HG02759 (cell line): ENCODE results near the gene CCNQ.
A peak's percentile ranks its signal among the peaks of the same experiment; 100 is the strongest.

Source experiments
- ATAC-seq: cut with Tn5 transposase; IDR thresholded peaks from one replicate; pipeline ENCODE4 v1.9.1; 2021; ENCODE audit warnings: mild to moderate bottlenecking, moderate library complexity; ENCODE audit not compliant: unreplicated experiment

Gene CCNQ

DNA sequence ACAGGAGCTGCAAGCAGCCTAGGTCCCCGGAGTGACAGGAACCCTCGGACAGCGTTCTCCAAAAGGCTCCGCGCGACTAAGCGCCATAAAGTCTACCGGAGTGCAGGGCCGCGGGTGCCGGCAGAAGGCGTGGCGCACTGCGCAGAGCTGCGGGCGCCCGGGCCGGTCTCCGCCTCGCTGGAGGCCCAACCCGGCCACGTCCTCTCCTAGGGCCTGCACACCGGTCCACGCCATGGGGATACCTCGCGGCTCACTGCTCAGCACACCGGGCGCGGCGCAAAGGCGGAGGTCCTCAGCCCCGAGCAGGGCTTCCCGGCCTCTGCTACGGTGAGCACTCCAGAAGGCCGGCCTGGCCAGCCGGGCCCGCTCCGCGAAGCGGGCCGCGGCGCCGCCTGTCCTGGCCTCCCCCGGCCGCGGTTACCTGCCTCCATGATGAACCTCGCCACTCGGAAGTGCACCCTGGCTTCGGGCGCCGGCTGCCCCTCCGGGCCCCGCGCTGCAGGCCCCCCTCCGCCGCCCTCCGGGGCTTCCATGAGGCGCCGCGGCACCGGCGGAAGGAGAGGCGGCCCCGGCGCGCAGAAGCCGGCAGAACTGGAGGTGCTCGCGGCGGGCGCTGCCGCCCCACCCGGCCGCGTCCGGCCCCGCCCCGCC lies at the start of gene CCNQ:
Gene CCNQ, minus strand, starts transcription at position 599 of the 651 bp plus-strand sequence. Its CDS starts 66 bp downstream, at position 533.
- peak; percentile 63 for ATAC-seq

DNA sequence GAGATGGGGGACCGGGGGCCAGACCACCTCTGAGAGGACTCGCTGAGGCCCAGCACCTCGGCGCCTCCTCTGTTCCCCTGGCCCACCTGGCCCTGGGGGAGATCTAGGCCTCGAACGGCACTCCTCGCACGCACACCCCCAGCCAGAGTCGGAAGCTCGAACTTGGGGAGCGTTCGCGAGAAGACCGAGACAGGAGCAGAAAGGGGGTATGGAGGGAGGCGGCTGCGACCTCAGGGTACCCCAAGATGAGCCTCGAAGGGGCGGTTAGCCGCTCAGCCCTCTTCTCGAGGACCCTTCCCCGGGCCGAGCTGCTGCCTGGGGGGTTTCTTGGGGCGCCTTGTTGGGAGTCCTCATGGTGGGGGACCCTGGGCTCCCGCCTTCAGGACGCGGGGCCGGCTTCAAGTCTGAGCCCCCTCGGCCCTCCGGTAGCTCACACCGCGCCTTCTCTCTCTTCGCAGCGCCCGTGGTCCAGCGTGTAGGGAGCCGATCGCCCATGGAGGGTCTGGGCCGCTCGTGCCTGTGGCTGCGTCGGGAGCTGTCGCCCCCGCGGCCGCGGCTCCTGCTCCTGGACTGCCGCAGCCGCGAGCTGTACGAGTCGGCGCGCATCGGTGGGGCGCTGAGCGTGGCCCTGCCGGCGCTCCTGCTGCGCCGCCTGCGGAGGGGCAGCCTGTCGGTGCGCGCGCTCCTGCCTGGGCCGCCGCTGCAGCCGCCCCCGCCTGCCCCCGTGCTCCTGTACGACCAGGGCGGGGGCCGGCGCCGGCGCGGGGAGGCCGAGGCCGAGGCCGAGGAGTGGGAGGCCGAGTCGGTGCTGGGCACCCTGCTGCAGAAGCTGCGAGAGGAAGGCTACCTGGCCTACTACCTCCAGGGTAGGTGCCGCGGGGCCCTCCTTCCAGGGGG lies 48.8 kb upstream of the CCNQ start:
- no peak for ATAC-seq

DNA sequence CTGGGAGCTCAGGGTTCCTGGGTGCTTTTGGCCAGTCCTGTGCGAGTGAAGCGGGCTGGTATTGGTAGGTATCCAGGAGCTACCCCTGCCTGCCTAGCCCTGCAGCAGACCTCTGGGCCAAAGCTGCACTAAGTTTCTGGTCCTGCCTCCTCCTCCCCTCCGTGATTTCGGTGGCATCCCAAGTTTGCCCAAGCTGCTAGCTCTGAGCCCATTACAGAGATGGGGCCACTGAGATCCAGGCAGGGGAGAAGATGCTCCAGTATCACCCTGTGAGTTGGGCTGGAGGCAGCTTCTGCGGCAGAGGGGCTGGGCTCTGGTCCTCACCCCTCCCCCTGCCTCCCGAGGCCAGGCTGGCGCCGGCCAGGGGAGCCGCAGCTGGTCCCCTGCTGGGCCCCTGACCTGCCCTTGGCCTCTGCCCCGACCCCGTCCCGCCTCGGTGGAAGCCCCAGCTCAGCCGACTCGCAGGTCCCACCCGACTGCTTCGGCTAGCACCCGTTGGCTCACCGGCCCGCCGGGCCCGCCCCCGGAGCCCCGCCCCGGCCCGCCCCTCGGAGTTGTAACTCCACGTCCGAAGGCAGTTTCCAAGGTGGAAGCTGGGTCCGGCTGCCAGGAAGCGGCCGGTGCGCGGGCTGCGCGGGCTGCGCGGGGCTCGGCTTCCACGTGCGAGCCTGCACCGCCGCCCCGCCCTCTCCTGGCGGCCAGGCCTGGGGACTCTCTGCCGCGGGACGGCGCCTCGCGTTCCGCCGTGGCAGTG lies 47.9 kb upstream of the CCNQ start, which contains the start of gene DUSP9:
Gene DUSP9, plus strand, starts transcription at position 584 of the 754 bp plus-strand sequence. CDS start 751 bp downstream, outside the sequence.
- no peak for ATAC-seq

- ATAC-seq, result no peak
Measured at GRCh38 chrX:153645921-153646488, 47.1 kb upstream of the CCNQ start.

- ATAC-seq, result no peak
Measured at GRCh38 chrX:153645151-153645550, 46.2 kb upstream of the CCNQ start.

DNA sequence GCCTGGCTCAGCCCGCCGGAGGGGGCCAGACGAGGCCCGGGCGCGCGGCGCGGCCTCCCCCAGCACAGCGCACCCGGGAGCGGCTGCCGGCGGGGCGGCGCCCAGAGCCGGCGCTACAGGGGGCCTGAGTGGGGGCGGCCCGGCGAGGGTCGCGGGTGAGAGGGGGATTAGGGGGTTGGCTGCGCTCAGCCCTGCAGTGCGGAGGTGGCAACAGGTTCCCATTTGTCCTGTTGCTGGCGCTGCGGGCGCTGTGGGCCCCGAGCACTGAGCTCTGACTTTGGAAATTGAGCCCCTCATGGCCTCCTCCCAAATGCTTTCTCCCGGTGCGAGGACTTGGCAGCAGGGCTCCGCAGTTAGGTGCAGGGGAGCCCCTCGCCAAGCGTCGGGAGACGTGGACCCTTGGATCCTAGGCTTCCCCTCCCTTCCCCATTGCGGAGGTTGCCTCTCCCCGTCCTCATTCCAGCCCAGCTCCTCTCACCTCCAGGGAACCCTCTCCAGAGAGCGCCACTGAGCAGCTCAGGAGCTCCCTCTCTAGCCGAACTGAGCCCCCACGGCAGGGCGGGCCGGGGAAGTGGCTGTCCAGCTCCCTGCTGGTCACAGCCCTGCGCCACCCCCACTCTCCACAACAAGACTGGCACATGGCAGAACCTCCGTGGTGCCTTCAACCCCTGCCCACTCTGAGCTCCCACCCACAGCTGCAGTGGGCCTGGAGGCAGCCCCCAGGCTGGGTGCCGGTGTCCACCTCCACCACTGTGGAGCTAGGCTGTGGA lies 45.6 kb upstream of the CCNQ start:
- ATAC-seq, result no peak

- no peak for ATAC-seq
Measured at GRCh38 chrX:153643431-153644351, 44.8 kb upstream of the CCNQ start.

GRCh38 chrX:153642655-153643430 lies 43.9 kb upstream of the CCNQ start:
- ATAC-seq, result no peak

GRCh38 chrX:153642051-153642654 lies 43.2 kb upstream of the CCNQ start:
- no peak for ATAC-seq

- ATAC-seq, result no peak
Measured at GRCh38 chrX:153641627-153642026, 42.7 kb upstream of the CCNQ start.

DNA sequence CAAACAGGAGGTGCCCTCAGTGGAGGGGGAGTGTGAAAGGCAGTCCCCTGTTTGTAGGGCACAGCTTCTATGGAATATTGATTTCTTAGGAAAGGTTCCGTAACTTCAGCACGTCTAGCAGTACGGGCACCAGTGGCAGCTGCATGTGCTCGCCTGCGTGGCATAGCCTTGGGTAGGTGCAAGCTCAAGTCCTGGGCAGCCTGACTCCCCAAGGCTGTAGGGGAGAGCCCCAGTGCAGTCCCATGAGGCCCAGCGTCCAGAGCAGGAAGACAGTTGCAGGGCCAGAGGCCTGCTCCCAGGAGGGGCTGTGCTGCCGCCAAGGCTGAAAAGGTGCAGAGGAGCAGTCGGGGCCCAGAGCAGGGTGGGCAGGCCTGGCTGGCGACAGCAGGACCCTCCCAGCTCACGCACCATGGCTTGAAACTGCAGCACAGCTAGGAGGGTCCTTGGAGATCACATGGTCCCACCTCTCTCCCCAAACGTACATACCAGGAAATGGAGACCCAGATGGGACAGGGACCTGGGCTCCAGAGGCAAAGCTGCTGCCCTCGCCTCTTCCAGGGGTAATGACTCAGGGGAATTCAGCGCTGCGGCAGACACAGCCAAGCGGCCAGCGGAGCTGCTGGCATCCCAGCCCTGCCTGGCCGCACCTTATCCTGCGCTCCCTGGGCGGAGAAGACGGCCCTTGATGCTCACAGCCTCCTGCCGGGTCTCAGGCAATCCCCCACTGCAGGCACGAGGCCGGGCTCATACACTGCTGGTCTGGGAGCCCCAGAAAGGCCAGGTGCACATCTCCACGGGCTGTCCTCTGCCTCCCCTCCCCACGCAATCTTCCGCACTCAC lies 42.0 kb upstream of the CCNQ start:
- no peak for ATAC-seq

- no peak for ATAC-seq
Measured at GRCh38 chrX:153640045-153640686, 41.2 kb upstream of the CCNQ start.

GRCh38 chrX:153639177-153640044 lies 40.5 kb upstream of the CCNQ start:
- ATAC-seq, result no peak

DNA sequence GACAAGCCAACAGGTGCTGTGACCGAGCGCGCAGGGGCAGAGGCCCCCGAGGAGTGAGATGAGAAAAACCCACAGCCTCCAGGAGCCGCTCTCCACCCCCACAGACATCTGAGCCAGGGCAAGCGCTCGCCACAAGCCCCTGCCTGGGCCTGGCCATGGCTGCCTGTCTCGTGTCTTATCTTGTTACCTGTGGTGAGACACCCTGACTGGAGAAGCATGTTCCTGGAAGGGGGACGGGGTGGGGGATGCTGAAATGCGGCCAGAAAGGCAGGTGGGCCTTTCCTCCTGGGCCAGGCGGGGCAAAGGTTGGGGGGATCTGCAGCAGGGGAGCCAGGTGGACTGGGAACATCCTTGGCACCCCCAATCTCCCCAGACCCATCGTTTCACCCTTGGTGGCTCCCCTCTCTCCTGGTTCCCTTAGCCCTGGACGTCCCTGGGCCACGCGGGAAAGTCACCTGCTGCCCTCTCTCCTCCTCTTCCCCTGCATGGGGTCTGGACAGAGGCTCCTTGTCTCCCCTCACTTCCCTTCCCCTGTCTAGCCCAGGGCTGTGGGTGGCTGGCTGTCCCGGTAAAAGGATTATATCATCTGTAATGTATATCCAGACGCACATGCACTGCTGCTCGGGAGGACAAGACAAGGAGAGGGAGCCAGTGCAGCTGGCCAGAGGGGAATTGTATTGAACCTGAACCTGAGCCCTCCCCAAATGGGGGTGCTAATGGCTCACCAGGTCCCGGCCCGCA lies 39.7 kb upstream of the CCNQ start:
- no peak for ATAC-seq

GRCh38 chrX:153638041-153638371 lies 39.1 kb upstream of the CCNQ start:
- ATAC-seq, result no peak
